Measurements from ENCODE around the gene PJA2.
A peak's percentile ranks its signal among the peaks of the same experiment; 100 is the strongest.
"Not testable (repeated sequence)": the region's sequence is repeated elsewhere in the genome, so short reads cannot be mapped to it uniquely, and the experiment has no call there.

The PJA2 gene, protein sequence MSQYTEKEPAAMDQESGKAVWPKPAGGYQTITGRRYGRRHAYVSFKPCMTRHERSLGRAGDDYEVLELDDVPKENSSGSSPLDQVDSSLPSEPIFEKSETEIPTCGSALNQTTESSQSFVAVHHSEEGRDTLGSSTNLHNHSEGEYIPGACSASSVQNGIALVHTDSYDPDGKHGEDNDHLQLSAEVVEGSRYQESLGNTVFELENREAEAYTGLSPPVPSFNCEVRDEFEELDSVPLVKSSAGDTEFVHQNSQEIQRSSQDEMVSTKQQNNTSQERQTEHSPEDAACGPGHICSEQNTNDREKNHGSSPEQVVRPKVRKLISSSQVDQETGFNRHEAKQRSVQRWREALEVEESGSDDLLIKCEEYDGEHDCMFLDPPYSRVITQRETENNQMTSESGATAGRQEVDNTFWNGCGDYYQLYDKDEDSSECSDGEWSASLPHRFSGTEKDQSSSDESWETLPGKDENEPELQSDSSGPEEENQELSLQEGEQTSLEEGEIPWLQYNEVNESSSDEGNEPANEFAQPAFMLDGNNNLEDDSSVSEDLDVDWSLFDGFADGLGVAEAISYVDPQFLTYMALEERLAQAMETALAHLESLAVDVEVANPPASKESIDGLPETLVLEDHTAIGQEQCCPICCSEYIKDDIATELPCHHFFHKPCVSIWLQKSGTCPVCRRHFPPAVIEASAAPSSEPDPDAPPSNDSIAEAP

GRCh38 chr5:109409844-109410388, at the start of gene PJA2:
PJA2 (minus strand) TSS chr5:109409974; CDS start chr5:109383433, 26,541 bp downstream.
- DNase-seq: peak; percentile 100

DNA sequence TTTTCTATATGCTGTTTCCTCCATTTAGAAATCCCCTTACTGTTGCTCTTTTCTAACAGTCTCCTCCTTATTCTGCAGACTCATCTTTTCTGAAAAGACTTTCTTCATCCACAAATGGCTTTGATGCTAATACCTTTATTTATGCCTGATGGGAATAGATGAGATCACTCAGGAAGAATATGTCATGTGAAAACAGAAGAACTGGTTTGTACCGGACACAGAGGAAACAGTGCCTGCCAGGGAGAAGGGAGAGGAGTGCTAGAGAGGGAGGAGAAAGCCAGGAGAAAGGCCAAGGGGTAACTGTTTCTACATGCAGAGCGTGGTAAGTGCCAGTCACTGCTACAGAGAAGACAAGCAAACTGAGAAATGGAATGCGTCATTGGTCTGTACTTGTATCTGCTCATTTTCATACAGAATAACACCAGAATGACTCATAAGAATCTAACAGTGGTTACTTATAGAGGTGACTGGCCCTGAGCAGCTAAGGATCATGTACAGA, 45.9 kb upstream of the PJA2 start:
- peak; percentile 62 for DNase-seq

DNA sequence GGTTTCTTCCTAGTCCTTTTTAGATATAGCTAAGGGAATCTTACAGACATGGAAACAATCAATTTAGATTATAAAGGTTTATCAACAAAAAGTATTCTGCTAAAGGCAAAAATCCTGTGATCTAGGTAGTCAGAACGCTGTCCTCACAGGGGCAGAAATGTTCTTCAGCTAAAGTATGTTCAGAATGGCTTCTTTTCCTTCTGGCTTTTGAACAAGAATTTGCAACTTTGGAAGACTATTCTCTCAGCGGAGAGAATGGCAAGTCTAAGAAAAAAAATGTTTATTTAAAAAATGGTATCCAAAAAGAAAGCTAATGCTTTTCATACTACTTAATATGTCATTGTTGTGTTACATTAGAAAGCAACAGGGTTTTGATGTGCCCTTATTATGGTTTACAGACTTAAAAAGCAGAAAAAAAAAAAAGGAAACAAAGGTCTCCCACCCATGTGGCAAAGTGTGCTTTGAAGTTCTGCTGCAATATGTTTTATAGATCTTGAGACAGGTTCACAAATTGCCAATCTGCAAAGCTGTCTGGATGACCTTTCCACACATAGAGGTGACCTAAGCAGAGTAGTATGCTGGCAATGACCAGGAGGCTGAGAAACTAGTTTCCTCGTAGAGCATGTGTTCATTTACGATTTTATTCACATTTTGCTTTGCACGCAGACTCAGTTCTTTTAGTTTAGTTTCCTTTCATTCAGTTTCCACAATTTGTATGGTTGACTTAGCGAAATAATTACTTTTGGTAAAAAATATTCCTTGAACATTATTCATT, 45.1 kb upstream of the PJA2 start:
- DNase-seq: no peak

GRCh38 chr5:109453251-109453650, 43.5 kb upstream of the PJA2 start:
- DNase-seq: no peak

DNA sequence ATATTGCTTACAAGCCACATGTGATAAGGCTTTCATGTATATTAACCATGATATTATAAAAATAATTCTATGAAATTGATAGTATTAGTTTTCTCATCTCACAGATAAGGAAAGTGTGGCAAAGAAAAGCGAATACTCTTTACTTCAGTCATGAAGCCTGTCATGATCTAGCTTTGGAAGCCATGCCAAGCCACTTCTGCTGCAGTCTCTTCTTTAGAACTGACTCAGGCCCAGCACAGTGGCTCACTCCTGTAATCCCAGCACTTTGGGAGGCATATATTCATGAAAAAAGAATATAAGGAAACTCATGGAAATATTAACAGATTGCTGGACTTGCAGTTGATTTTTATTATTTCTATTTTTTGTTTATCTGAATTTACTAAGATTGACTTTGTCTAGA, 42.9 kb upstream of the PJA2 start:
- no peak for DNase-seq

DNA sequence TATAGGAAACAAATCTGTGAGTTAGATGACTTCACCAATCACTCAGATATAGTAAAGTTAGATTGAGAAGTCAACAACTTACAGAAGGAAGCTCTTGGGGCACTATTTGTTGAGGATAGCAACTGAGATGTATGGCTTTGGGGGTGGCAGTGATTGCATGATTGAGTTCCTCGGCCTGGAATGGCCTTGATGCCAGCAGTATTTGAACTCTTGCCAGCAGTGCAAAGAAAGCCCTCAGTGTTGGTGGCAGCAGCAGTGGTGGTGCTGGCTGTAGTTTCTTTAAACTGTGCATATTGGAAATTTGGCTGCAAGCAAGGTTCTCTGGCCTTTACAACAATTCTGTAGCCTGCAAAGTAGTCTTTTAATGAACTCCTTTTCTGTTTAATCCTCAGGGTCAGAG, 41.4 kb upstream of the PJA2 start:
- DNase-seq: no peak

DNA sequence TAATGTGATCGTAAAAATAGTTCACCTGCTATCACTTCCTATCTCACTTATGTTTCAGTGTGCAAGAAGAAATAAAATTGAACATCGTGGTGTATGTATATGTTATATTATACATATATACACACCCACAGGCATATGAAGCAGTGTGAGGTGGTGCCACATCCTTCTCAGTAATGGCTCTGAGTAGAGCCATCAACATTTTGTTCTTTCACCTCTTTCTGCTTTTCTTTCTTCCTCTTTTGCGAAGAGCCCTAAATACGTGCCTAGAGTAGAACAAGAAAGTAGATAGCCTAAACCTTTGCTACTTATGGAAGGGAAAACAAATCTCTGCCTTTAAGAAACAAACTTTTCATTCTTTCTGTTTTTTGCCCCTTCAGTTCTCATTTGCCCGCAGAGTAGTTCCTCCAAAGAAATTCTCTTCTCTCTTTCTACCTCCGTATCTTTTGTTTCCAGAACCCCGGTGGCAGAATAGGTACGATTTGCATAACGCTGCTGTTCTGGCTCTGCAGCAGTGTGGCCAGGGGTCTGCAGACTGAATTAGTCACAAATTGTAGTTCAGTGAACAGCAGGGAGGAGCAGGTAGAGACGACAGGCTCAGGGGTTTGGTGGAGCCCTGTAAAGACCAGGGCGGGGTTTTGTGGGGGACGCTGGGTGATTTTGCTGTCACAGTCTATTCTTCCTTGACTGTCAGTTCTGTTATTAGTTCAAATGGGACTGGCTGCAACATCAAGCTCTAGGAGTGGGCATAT, 40.5 kb upstream of the PJA2 start:
- DNase-seq: no peak

GRCh38 chr5:109448838-109449237, 39.1 kb upstream of the PJA2 start:
- DNase-seq: no peak

DNA sequence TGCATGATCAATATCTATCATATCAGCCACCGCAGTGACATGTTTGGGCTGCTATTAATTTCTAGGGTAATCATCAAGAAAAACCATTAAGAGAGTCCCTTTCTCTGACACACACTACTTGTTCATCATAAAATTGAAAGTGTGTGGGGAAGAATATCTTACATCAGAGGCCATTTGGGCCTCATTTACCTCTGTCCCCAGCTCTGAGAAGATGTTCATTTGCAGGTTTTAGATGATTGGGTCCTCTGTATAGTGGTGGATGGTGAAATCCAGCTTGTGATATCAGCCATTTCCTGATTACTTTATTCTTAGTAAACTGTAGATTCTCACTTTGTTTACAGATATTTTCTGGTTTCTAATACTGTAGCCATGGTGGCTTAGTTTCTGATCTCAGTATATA, 29.8 kb upstream of the PJA2 start:
- DNase-seq: no peak

GRCh38 chr5:109426075-109426474, 16.3 kb upstream of the PJA2 start:
- no peak for DNase-seq

DNA sequence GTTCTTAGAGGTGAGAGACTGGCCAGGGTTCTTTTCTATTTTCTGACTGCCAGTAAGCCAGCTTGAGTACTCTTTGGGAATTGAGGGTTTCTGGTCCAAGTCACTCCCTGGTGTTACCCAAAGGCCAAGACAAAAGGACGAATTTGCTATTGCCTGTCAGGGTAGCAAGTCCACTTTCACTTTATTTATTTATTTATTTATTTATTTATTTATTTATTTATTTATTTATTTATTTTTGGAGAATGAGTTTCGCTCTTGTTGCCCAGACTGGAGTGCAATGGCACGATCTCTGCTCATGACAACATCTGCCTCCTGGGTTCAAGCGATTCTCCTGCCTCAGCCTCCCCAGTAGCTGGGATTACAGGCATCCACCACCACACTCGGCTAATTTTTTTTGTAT, 15.7 kb upstream of the PJA2 start:
- DNase-seq: not testable (repeated sequence)

DNA sequence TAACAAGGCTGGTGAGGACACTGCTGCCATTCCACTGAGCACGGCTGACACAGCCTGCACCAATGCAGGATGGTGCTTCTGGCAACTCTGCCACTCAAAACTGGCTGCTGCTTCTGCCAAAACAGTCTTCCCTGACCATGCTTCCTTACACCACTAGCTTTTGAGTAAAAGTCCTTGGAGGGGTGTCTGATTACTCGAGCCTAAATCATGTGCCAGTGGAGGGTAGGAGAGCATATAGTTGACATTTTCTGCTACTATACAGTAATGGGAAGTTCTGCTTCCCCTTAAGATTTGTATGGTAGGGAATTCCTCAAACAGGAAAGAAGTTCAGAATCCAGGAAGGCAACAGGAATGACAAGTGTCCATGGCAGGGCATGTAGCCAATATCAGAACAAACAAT, 12.2 kb upstream of the PJA2 start:
- no peak for DNase-seq

DNA sequence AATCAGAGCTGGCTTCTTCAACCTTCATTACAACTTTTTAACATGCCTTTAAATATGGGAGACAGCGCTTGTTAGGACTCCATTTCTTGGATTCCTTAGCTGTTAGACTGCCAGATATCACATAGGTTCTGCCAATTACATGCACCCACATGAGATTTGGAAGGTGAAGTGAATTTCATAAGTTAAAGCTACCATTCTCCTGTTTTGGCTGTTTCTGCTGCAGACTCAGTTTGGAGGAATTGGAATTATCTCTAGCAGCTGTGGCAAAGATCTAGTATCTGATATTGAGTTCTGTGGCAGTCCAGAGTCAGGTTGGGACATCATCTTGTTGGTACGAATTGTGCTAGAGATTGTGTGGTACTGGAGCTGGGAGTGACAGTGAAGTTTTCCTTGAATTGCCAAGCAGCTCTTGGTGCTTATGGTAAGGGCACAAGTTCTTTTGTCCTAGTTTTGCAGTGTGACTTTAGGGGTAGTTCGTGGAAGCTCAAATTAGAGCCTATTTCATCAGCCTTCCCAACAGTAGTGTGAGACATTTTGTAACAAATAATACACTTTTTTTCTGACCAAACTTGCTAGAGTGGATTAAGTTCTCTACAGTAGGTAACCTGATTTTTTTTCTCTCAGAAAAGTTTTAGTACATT, 9.1 kb upstream of the PJA2 start:
- no peak for DNase-seq

- no peak for DNase-seq
Measured at GRCh38 chr5:109416882-109417281, 7.1 kb upstream of the PJA2 start.

- not testable (repeated sequence) for DNase-seq
Measured at GRCh38 chr5:109413921-109414461, 4.2 kb upstream of the PJA2 start.

GRCh38 chr5:109413458-109413857, 3.7 kb upstream of the PJA2 start:
- DNase-seq: no peak

DNA sequence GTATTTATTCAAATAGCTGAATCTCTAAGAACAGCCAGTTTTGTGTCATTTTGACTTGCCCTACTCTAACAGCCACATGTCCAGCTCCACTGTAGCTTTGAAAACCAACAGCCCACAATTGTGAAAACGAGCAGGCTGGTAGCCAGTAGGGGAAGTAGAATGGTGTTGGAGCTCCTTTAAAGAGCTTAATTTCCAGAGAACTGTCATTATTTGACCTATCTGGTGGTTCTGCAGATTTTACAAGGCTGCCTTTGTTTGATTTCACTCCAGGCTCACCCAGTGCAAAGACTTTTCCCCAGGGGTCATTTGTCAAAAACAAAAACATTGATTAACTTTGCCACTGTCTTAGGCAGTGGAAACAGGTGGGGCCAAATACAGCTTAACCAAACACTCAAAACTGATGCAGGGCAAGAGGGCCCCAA, 3.2 kb upstream of the PJA2 start:
- no peak for DNase-seq

GRCh38 chr5:109411627-109412026, 1.9 kb upstream of the PJA2 start:
- DNase-seq: no peak

DNA sequence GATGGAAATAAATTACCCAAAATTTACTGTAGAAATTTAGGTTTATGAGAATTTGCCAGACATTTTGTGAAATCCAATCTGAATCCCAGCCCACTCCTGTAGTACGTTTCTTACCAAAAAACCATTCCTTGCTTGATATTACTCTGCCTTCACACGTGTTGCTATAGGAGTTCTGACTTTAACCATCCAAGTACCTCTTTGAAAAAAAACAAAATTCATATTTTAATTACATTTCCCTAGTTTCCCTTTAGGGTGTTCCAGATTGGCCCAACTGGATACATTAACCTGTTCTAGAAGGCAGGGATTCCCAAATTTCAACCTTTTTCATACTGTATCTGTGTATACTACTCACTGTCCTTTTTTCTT, 1.4 kb upstream of the PJA2 start:
- no peak for DNase-seq

DNA sequence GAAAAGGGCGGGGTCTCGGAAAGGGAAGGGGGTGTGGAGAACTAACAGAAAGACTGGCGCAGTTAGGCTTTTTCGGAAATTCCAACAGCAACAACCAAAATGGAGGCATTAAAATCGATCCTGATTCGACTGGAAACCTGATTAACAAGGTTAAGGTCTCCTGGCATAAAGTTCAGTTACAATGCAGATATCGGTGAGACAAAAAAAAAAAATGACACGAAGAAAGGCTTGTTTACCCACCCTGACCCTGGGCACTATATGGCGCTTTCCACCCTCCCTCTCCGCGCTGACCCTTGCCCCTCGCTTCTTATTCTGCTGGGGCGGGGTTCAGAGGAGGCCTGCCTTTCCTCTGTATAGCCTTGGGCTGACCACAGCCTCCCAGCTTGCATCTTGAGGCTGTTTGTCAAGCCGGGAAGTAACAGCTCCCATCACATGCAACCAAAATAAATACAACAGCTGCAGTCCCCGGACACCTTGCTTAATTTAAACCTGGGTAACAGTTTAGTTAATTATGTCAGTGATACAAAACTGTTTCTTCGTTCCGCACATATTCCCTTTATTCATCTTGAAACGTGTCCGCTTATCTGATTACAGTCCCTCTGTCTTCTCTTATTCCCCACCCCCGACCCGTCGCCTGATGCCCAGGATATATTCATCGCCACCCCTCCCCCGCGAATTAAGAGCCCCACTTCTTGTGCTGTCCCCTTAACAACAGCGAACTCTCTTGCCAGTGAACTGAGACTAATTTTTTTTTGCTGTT, 795 bp upstream of the PJA2 start:
- DNase-seq: peak; percentile 55
